Muscle of arm (tissue), 12 donors: Measurements from ENCODE around the gene ATP13A1. TPM values are rescaled to one million over a fixed set of nuclear protein-coding genes. Genes with fewer than 3 reads are reported as not detected.

Experiments
- polyA plus RNA-seq, 12 donors: library from polyadenylated mRNA; unstranded; fragments of 120-200 nt; gene quantifications; one replicate each; pipeline ENCODE4 v1.2.1, GENCODE V29; 2013; ENCODE audit not compliant: insufficient read length in 12 of 12

The ATP13A1 gene
- polyA plus RNA-seq, 12 donors = 19.2 to 42.9 (median 24.8) TPM; not detected in 1

Other genes with a start within 250 kb of the ATP13A1 start
- gene TSSK6, start 148.1 kb downstream of the ATP13A1 start, polyA plus RNA-seq = under 1 TPM in 10 of 12 donors, not detected in 2; 0.28 to 0.74 (median 0.59) TPM
- 100 to 1,000 TPM in 11 of 12 donors, not detected in 1; 103 to 191 (median 167) TPM for gene NDUFA13, start 147.5 kb downstream of the ATP13A1 start, polyA plus RNA-seq
- 10 to 100 TPM in 3 of 12 donors, 1 to 10 TPM in 8, not detected in 1; 2.9 to 14.4 (median 6.6) TPM for gene YJEFN3, start 134.8 kb downstream of the ATP13A1 start, polyA plus RNA-seq
- gene CILP2, start 125.4 kb downstream of the ATP13A1 start, polyA plus RNA-seq = 10 to 100 TPM in 2 of 12 donors, 1 to 10 TPM in 8, not detected in 2; 1.4 to 13.9 (median 4.1) TPM
- 1 to 10 TPM in 8 of 12 donors, under 1 TPM in 2, not detected in 2; 0.76 to 6.3 (median 1.8) TPM for gene PBX4, start 45.0 kb downstream of the ATP13A1 start, polyA plus RNA-seq
- 10 to 100 TPM in 2 of 12 donors, 1 to 10 TPM in 9, not detected in 1; 2.6 to 33.2 (median 5.0) TPM for gene LPAR2, start 35.5 kb downstream of the ATP13A1 start, polyA plus RNA-seq
- gene GMIP, start 20.0 kb downstream of the ATP13A1 start, polyA plus RNA-seq = 10 to 100 TPM in 2 of 12 donors, 1 to 10 TPM in 9, not detected in 1; 1.8 to 14.7 (median 2.8) TPM
- 10 to 100 TPM in 1 of 12 donors, 1 to 10 TPM in 10, not detected in 1; 5.3 to 22.5 (median 7.2) TPM for gene ZNF101, start 5.2 kb upstream of the ATP13A1 start, polyA plus RNA-seq
- 1 to 10 TPM in 10 of 12 donors, not detected in 2; 4.9 to 7.4 (median 5.7) TPM for gene ZNF14, start 69.4 kb upstream of the ATP13A1 start, polyA plus RNA-seq
- gene ZNF506, start 158.1 kb upstream of the ATP13A1 start, polyA plus RNA-seq = 10 to 100 TPM in 11 of 12 donors, not detected in 1; 14.0 to 28.2 (median 21.7) TPM
- 10 to 100 TPM in 11 of 12 donors, not detected in 1; 13.1 to 22.1 (median 15.6) TPM for gene ZNF253, start 202.2 kb upstream of the ATP13A1 start, polyA plus RNA-seq
- gene ZNF93, start 237.3 kb upstream of the ATP13A1 start, polyA plus RNA-seq = 10 to 100 TPM in 9 of 12 donors, 1 to 10 TPM in 2, not detected in 1; 9.0 to 22.3 (median 12.1) TPM